Measurements from ENCODE around the gene TRPM8.
"Not testable (repeated sequence)": the region's sequence is repeated elsewhere in the genome, so short reads cannot be mapped to it uniquely, and the experiment has no call there.

Gene TRPM8

DNA sequence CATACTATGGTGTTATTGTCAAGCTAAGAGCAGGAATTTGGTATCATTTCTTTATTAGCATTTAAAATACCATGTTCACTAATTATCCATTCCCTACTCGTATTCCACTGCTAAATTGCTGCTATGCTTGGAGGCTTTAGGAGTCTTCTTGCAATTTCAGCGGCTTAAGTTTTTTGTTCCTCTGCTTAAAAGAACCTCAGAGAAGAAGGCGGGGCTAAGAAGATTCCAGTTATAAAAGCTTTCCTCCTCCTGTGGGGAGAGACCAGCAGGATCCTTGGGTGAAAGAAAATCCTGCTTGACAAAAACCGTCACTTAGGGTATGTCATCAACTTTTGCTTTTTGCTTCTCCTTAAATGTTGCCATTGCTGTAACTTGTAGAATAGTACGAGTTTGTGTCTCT lies at the start of gene TRPM8:
Gene TRPM8, plus strand, starts transcription at position 258 of the 400 bp plus-strand sequence. CDS start 9,165 bp downstream, outside the sequence.
- DNase-seq, result no peak

DNA sequence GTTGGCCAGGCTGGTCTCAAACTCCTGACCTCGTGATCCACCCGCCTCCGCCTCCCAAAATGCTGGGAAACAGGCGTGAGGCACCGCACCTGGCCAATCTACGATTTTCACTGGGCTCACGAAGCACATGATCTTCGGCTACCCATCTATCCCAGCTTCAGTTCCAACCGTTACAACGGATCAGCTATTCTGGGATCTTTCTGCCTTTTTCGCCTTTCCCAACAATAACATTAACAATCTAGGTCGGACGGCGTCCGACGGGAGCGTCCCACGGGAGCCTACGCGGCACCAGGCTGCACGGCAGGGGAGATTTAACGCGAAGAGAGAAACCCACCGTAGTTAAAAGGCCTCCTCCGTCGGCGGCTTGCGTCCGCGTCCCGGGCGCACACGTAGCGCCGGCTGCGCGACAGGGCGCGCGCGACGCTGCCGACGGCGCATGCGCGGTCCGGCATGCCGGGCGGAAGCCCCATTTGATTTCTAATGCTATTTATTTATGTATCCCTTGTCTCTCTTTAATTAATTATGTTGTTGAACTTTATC lies 49.1 kb upstream of the TRPM8 start, which contains the start of gene MSL3B:
Gene MSL3B, minus strand, starts transcription at position 394 of the 540 bp plus-strand sequence.
- DNase-seq, result peak; percentile 43

DNA sequence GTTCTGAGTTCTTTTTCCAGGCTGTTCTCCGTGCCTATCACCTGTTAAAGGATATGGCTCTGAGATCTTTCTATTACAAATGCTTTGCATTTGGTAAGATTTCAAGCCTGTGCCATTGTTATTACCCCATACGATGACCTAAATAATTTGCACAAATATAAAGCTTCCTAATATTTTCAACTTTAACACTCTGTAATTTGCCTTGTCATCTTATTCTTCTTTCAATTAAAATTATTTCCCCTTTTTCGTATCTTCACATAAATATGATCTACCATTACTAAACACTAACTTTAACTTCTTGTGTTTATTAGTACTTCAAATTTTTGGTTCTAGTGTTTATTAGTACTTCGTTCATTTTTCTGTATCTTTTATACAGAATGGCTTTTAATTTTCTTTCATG lies 45.7 kb upstream of the TRPM8 start:
- DNase-seq, result no peak

DNA sequence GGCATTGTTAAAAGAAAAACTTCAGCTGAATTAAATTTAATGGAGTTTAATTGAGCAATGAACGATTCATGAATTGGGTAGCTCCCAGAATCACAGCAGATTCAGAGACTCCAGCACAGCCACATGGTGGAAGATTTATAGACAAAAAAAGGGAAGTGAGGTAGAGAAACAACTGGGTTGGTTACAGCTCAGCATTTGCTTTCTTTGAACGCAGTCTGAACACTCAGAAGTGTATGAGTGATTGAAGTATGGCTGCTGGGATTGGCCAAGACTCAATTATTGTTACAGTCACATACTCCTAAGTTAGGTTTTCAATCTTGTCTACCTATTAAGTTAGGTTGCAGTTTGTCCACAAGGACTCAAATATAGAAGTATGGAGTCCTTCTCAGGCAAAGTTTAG lies 45.0 kb upstream of the TRPM8 start:
- DNase-seq, result not testable (repeated sequence)

DNA sequence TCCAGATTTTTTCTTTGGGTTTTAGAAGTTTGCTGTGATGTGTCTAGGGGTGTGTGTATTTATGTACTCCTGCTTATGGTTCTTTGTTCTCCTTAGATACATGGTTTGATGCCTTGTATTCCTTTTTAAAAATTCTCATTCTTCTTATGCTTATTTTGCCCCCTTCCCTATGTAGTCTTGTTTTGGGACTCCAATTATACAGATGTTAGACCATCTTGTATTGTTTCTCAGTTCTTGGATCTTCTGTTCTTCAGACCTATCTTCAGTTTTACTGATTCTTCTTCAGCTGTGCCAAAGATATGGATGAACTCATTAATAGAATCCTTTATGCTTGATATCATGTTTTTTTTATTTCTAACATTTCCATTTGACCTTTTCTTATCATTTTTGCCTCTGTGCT lies 34.8 kb upstream of the TRPM8 start:
- no peak for DNase-seq

DNA sequence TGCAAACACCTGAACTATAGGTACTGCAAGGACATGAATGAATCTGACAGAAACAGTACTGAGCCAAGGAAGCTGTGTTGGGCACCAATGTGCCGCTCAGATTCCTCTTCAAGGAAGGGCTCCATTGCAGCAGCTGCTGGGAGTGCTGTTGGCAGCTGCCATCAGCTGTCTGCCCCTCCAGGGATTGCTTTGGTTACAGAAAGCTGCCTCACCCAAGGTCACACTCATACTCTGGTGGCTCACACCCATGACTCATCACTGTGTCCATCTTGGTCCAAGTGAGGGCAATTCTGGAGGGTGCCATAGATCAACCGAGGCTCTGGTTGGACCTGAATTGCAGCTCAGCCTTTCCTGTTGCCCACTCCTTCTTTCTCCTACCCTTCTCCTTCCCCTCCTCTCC lies 24.4 kb upstream of the TRPM8 start:
- DNase-seq, result no peak

DNA sequence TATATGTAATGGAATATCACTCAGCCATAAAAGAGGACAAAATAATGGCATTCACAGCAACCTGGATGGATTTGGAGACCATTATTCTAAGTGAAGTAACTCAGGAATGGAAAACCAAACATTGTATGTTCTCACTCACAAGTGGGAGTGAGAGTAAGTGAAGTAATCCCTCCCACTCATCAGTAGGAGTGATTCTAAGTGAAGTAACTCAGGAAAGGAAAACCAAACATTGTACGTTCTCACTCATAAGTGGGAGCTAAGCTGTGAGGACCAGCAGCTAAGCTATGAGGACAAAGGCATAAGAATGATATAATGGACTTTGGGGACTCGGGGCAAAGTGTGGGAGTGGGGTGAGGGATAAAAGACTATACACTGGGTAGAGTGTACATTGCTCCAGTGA lies 20.9 kb upstream of the TRPM8 start:
- not testable (repeated sequence) for DNase-seq

DNA sequence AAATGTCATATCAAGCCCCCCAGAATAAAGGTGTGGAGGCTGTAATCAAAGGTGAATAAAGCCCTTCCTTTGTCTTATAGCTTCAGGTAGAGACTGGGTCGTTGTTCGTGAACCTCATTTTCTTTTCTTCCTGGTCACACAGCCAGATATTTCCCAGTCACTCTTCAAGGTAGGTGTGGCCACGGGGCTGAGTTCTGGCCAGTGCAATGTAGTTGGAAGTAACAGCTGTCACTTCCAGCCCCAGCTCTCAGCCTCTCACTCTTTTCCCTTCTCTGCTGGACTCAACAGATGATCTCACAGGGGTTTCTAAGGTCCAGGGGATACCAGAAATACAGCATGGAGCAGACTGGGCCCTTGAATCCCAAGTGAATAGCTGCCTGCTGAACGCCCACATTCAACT lies 15.8 kb upstream of the TRPM8 start:
- DNase-seq, result no peak

DNA sequence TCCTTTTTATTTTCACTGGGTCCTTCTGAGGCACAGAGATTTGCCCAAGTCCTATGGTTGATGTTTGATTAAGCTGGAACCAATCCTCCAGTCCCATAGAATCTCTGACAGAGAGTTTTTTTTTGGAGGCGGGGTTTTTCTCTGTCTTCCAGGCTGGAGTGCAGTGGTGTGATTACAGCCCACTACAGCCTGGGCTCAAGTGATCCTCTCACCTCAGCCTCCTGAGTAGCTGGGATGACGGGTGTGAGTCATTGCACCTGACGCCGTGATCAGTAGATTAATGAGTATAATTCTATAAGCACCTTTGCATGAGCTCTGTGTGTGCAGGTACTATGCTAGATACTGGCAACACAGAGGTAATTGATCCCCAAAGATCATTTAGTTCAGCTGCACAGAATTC lies 15.3 kb upstream of the TRPM8 start:
- no peak for DNase-seq

DNA sequence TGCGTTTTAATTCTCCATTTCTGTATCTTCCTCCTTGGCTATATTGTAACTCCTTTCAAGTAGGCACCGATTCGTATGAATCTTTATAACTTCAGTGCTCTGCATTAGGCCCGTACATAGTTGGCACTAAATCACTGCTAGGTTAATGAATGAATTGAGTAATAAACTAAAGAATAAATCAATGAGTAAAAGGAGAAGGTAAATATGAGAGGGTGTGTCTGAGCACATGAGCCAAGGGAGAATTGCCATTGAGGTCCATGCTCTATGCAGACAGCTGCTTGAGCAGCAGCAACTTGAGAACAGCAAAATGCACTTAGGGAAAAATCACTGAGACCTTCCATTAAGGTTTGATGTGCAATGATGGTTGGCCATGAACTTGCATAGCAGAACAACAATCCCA lies 11.2 kb upstream of the TRPM8 start:
- DNase-seq, result no peak

DNA sequence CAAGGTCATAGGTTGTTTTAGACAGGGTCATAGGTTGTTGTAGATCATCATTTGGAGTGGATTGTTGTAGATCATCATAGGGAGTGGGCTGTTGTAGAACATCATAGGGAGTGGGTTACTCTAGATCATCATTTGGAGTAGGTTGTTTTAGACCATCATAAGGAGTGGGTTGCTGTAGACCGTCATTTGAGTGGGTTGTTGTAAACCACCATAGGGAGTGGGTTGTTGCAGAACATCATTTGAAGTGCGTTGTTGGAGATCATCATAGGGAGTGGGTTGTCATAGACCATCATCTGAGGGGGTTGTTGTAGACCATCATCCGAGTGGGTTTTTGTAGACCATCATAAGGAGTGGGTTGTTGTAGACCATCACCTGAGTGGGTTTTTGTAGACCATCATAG lies 9.5 kb upstream of the TRPM8 start:
- no peak for DNase-seq

DNA sequence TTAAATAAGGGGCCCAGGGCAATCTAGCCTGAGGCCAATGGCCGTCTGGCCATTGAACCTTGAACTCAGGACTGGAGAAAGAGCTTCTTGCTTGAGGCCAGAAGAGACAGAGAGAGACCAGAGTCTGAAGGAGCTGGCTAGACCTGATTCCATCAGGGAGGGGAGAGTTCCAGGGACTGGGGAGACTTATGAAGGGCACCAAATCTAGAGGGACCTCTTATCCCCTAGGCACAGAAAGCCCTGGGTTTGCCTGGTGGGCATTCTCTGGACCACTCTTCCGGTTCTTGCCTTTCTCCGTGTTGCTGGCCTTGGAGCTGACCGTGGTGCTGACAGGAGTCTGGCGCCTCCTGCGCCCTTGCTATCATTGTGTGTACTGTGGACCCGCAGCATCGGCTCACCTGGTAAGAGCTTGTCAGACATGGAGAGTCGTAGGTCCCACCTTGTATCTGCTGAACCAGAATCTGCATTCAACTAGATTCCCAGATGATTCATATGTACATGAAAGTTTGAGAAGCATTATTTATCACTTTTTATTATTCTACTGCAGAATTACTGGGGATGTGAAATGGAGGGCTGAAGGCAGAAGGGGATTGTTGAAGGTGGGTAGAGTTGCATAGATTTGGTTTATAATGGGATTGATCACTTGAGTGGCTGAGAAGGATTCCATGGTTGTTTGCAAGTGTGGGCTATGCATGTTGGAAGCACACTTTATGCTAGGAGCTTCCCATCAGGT lies 4.3 kb upstream of the TRPM8 start:
- DNase-seq, result no peak

DNA sequence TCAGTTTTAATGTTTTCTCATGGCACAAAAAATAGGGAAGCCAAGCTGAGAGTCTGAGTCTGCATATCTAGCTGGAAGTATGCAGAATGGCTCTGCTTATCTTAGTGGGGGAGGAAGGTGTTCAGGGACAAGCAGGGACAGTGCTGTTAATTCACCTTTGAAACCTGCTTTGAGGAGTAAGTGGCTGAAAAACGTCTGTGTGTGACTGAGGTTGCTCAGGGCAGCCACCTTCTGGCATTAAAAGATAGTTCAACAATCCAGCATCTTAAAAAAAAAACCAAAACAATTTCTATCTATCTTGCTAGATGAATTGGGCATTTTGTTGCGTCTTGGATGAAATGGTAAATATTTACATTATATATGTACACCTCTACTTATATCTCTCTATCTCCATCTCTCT lies 2.0 kb upstream of the TRPM8 start:
- DNase-seq, result no peak

DNA sequence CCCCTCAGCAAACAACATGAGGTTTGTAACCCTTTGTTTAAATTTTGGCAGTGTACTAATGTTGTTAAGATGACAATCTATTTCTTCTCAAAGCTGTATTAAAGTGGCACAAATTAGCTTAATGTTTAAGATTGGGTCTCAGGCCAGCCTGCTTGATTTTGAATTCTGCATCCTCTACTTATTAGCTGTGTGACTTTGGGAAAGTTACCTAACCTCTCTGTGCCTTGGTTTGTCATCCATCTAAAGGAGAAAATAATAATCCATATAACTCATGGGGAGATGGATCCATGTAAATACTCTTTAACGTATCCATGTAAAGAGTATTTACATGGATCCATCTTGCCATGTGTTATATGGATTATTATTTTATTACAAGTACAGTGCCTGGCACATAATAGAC lies 2.1 kb downstream of the TRPM8 start:
- DNase-seq, result no peak

DNA sequence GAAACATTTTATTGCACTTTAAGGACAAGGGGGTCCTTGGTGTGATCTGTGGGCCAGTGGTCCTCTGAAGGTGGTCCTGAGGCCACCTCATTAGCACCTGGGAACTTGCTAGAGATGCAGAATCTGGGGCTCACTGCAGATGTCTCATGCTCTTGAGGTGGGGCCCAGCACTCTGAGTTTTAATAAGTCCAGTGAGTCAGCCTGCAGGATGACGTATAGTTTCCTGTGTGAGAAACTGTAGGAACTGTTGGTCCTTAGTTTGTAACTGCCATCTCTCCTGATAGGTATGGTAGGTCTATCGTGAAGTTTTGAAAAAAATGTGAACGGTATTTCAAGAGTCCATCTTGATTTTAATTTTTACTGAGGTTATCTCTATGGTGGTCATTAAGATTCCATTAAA lies 2.8 kb downstream of the TRPM8 start:
- DNase-seq, result no peak

DNA sequence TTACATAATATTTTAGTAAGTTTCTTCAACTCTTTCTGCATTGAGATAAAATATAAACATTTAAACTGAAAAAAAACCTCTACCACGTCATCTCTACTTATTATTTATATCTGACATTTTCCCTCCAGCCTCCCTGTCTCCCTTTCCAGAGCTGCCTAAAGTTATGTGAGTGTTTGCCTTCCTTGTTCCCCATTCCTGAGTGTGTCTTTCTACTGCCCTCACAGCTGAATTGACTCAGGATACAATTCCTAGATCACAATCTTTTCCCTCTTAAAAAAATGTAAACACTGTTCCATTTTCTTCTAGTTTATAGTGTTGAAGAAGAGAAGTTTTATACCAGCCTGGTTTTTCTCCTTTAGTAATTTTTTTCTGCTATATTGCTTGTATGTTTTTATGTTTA lies 5.3 kb downstream of the TRPM8 start:
- no peak for DNase-seq

DNA sequence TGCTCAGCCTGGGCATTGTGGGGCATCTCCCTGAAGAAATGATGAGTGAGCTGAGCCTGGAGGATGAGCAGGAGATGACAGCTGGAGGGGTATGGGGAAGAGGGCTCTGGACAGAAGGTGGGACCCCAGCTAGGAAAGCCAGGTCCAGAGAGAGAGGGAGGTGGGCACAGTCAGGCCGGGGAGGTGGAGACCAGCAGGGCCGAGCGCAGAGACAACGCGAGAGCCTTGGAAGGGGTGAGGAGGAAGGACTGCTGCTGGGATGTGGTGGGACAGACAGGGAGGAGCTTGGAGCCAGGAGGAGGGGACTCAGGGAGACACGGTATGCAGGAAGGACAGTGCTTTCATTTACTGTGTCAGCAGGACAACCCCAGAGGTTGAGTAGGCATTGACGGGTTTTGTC lies 8.2 kb downstream of the TRPM8 start:
- no peak for DNase-seq

DNA sequence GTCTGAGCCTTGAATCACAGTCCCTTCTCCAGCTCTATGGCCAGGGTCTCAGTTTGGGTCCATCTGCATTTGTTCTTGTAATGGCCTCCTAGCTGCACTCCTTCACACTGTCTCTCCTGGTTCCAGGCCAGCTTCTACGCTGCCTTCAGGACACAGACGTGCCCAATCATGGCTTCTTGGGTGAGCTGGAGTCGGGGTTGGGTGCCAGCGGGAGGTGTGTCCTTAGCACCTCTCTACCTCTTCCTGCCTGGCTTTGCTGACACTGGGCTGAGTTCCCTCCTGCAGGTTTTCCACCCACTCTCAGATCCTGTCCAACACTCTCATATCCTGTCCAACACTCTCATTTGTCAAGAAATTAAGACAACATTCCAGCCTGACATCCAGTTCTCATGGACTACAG lies 9.6 kb downstream of the TRPM8 start:
- DNase-seq, result no peak

DNA sequence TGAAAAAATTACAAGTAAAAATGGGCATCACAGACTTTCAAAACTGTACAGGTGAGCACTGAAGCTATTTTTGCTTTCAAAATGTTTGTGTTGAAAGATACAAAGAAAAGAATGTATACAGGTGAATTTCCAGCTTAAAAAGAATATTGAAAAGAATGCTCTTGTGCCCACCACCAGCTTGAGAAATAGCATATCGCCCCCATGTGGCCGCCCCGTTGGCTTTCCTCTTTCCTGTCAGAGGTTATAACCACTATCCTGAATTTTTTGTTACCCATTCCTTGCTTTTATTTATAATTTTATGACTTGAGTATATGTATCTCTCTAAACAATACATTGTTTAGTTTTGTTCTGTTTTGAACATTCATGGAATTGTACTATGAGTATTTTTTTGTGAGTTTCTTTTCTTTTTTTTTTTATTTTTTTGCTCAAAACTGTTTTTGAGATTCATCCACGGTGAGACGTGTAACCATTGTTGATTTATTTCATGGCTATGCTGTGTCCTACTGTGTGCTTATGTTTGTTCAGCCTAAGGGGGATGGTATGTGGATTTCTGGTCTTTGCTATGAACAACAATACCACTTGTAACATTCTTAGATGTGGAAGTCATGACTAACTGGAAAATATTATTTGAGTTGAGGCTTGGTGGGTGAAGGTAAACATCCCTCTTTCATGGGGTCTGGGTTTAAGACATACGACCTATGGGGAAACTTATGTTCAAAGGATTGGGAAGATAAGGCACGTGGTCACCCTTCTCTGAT lies 11.6 kb downstream of the TRPM8 start:
- DNase-seq, result no peak

DNA sequence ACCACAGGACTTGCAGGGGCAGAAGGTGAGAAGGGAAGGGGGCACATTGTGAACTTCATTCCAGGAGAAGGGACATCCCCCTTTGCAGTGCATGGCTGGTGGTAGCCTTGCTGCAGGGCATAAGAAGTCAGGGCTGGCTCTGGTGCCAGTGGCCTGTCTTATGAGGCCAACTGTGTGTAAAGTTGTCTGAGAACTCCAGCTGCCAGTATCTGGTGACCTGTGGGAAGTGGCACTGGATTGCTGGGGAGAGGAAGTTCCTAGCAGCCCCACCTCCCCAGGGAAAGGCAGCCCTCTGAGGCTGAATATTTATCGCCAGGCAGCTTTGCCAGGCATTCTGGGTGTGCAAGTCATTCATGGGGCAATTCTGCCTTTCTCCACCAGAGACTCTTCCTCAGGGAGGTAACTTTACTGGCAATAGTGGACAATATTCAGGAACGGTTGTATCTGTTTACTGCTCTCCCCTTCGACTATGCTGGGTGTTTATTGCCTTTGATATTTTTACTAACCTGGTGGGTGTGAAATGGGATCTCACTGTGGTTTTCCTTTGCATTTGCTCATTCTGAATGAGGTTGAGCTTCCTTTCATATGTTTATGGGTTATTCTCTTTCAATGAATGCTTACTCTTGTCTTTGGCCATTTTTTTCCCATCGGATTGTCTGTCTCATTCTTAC lies 12.3 kb downstream of the TRPM8 start:
- DNase-seq, result no peak

DNA sequence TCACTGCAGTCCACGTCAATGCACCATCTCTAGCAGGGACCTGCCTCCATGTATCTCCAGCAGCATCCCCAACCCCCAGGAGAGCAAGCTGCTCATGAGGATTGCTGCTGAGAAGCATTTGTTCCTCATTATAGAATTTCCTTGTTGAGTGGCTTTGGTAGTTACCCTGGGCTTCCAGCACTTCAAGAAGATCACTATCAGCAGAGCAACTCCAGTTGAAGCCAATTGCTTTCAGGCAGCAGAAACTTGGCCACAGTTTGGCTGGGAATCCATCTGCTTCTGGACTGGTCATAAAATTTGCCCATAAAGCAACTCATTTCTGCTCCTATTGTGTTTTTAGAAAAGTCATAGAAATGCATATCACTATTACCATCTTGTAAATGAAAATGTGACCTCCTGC lies 17.4 kb downstream of the TRPM8 start:
- no peak for DNase-seq

DNA sequence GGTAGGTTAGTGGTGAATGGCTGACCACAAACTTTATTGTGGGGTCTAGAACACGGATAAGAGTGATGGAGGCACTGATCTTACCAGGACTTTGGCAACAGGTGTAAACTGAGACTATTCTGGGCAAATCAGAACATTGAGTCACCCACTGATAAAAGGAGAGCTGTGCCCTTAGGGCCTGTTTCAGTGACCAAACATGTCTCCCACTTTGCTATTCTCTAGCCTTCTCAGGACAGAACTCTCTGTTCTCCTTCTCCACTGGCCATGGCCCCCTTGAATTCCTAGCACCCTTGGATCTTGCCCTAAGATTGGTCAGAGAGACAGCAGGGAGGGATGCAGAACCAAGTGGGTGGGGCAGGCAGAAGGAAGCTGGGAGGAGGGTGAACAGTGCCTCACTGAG lies 18.3 kb downstream of the TRPM8 start:
- DNase-seq, result no peak

DNA sequence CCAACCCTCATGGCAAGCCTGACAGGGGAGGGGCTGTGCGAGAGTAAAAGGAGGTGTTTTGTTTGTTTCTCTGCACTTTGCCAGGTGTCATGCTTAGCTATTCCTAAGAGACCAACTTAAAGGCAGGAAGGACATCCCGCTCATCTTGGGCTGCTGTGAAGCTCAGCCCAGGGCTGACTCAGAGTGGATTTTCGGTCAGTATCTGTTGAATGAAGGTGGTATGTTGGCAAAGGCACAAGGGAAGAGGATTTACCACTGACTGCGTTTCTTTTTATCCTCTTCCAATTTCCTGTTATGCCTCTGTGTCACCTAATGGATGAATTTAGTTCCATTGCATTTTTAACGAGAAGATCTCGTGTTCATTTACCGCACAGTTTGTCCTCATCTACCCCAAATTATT lies 18.9 kb downstream of the TRPM8 start:
- no peak for DNase-seq
